ENCODE data around the gene TEKT3.

The TEKT3 gene

GRCh38 chr17:15266325-15267125, 74.9 kb downstream of the TEKT3 start:
- DNase-seq (ENCODE audit: low read depth): no peak

- no peak for DNase-seq (ENCODE audit: low read depth)
Measured at GRCh38 chr17:15265131-15265530, 76.3 kb downstream of the TEKT3 start, which contains the start of gene PMP22. Gene PMP22 (minus strand): TSS chr17:15265326. CDS start chr17:15260727, 4,599 bp downstream.

- no peak for DNase-seq (ENCODE audit: low read depth)
Measured at GRCh38 chr17:15264542-15264941, 76.9 kb downstream of the TEKT3 start.

GRCh38 chr17:15263680-15264079, 77.7 kb downstream of the TEKT3 start:
- DNase-seq (ENCODE audit: low read depth): no peak

- DNase-seq (ENCODE audit: low read depth): no peak
Measured at GRCh38 chr17:15263206-15263579, 78.2 kb downstream of the TEKT3 start.

- no peak for DNase-seq (ENCODE audit: low read depth)
Measured at GRCh38 chr17:15262291-15263205, 78.8 kb downstream of the TEKT3 start.

GRCh38 chr17:15261802-15262290, 79.6 kb downstream of the TEKT3 start:
- no peak for DNase-seq (ENCODE audit: low read depth)

- no peak for DNase-seq (ENCODE audit: low read depth)
Measured at GRCh38 chr17:15261258-15261801, 80.1 kb downstream of the TEKT3 start.

GRCh38 chr17:15260376-15261257, 80.8 kb downstream of the TEKT3 start:
- DNase-seq (ENCODE audit: low read depth): no peak

- DNase-seq (ENCODE audit: low read depth): no peak
Measured at GRCh38 chr17:15257796-15258512, 83.4 kb downstream of the TEKT3 start.

- DNase-seq (ENCODE audit: low read depth): peak; percentile 8
Measured at GRCh38 chr17:15257258-15257788, 84.1 kb downstream of the TEKT3 start.

GRCh38 chr17:15256689-15257088, 84.7 kb downstream of the TEKT3 start:
- no peak for DNase-seq (ENCODE audit: low read depth)

- no peak for DNase-seq (ENCODE audit: low read depth)
Measured at GRCh38 chr17:15255713-15256454, 85.5 kb downstream of the TEKT3 start.

Measured in T-helper 22 cell (primary cell).